Panc1 (cell line): ENCODE measurements around the gene CRKL.

Source experiments
- POLR2AphosphoS5 ChIP-seq: IDR thresholded peaks from 2 replicates; pipeline ENCODE4 v1.6.1; 2012; ENCODE audit warnings: mild to moderate bottlenecking, low read depth, low read length, moderate library complexity
- TCF7L2 ChIP-seq: IDR thresholded peaks from 2 replicates; pipeline ENCODE4 v1.6.1; 2011; ENCODE audit warnings: mild to moderate bottlenecking, low read depth, low read length, inconsistent platforms
- TF ChIP-seq, protein P1 (sequence below): fragments of 450-650 bp; IDR thresholded peaks from 2 replicates; pipeline ENCODE4 v1.5.1; 2017; ENCODE audit warnings: mild to moderate bottlenecking
- TF ChIP-seq, protein P2 (sequence below), 2 experiments: IDR thresholded peaks; 2 replicates each; pipeline ENCODE4 v1.6.1; 2011 to 2012; ENCODE audit warnings: low read depth in 2 of 2, control low read depth in 1 of 2, low read length in 1 of 2, mild to moderate bottlenecking in 1 of 2, moderate library complexity in 1 of 2; ENCODE audit not compliant: insufficient read depth in 1 of 2

DNA sequence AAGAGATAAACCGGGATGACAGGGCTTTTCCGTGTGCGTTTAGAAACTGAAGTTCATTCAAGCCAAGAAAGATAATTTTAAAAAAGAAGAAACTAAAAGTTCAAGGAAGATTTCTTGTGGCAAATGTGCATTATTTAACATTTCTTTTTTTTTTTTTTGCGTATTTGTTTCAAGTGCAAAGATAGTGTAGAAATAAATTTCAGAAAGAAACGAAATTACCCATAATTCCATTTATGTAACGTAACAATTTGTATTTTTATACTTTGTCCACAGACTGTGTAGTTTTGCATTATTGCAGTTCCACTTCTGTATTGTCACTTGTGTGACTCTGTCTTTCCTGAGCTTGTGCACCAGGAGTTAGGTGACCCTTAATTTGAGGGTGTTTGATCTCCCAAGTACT lies 34.4 kb upstream of the CRKL start:
- no peak for TF ChIP-seq TCF7L2
- TF ChIP-seq, protein P1, sequence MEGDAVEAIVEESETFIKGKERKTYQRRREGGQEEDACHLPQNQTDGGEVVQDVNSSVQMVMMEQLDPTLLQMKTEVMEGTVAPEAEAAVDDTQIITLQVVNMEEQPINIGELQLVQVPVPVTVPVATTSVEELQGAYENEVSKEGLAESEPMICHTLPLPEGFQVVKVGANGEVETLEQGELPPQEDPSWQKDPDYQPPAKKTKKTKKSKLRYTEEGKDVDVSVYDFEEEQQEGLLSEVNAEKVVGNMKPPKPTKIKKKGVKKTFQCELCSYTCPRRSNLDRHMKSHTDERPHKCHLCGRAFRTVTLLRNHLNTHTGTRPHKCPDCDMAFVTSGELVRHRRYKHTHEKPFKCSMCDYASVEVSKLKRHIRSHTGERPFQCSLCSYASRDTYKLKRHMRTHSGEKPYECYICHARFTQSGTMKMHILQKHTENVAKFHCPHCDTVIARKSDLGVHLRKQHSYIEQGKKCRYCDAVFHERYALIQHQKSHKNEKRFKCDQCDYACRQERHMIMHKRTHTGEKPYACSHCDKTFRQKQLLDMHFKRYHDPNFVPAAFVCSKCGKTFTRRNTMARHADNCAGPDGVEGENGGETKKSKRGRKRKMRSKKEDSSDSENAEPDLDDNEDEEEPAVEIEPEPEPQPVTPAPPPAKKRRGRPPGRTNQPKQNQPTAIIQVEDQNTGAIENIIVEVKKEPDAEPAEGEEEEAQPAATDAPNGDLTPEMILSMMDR: no peak
- no peak for TF ChIP-seq POLR2AphosphoS5
- TF ChIP-seq, protein P2, sequence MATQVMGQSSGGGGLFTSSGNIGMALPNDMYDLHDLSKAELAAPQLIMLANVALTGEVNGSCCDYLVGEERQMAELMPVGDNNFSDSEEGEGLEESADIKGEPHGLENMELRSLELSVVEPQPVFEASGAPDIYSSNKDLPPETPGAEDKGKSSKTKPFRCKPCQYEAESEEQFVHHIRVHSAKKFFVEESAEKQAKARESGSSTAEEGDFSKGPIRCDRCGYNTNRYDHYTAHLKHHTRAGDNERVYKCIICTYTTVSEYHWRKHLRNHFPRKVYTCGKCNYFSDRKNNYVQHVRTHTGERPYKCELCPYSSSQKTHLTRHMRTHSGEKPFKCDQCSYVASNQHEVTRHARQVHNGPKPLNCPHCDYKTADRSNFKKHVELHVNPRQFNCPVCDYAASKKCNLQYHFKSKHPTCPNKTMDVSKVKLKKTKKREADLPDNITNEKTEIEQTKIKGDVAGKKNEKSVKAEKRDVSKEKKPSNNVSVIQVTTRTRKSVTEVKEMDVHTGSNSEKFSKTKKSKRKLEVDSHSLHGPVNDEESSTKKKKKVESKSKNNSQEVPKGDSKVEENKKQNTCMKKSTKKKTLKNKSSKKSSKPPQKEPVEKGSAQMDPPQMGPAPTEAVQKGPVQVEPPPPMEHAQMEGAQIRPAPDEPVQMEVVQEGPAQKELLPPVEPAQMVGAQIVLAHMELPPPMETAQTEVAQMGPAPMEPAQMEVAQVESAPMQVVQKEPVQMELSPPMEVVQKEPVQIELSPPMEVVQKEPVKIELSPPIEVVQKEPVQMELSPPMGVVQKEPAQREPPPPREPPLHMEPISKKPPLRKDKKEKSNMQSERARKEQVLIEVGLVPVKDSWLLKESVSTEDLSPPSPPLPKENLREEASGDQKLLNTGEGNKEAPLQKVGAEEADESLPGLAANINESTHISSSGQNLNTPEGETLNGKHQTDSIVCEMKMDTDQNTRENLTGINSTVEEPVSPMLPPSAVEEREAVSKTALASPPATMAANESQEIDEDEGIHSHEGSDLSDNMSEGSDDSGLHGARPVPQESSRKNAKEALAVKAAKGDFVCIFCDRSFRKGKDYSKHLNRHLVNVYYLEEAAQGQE (IDR thresholded peaks at IDR 0.05; ENCODE audit: insufficient read depth in 1 of 2, low read depth in 2 of 2, low read length in 1 of 2): no peak
